Measurements from ENCODE around the gene LDLRAP1.
"Not testable (repeated sequence)": the region's sequence is repeated elsewhere in the genome, so short reads cannot be mapped to it uniquely, and the experiment has no call there.

Gene LDLRAP1

DNA sequence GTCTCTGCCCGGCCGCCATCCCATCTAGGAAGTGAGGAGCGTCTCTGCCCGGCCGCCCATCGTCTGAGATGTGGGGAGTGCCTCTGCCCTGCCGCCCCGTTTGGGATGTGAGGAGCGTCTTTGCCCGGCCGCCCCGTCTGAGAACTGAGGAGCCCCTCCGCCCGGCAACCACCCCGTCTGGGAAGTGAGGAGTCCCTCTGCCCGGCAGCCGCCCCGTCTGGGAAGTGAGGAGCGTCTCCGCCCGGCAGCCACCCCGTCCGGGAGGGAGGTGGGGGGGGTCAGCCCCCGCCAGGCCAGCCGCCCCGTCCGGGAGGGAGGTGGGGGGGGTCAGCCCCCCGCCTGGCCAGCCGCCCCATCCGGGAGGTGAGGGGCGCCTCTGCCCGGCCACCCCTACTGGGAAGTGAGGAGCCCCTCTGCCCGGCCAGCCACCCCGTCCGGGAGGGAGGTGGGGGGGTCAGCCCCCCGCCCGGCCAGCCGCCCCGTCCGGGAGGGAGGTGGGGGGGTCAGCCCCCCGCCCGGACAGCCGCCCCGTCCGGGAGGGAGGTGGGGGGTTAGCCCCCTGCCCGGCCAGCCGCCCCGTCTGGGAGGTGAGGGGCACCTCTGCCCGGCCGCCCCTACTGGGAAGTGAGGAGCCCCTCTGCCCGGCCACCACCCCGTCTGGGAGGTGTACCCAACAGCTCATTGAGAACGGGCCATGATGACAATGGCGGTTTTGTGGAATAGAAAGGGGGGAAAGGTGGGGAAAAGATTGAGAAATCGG is 60.6 kb downstream of the LDLRAP1 start:
- H3K36me3 Mint-ChIP-seq (ENCODE audit: low read depth); ATAC-seq; H3K9me3 Mint-ChIP-seq; DNase-seq; H3K4me1 Mint-ChIP-seq; H3K27me3 Mint-ChIP-seq; H3K4me3 Mint-ChIP-seq; H3K27ac Mint-ChIP-seq: not testable (repeated sequence)

DNA sequence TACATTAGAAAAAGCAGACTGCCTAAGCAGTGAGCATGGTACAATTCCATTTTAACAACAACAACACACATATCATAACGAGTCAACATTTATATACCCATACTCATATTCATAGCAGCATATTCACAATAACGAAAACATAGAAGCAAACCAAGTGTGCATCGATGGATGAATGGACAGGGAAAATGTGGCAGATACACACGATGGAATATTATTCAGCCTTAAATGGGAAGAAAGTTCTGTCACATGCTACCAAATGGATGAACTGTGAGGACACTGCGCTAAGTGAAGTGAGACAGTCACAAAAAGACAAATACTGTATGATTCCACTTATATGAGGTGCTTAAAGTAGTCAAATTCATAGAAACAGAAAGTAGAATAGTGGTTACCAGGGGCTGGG is 63.7 kb downstream of the LDLRAP1 start:
- Mint-ChIP-seq H3K4me1 (peaks cover 5% of the 10 kb centered on the region), H3K27ac (no peak overlapping the region), H3K27me3 (peaks cover 27% of the 10 kb centered on the region), H3K36me3 (ENCODE audit: low read depth) (no peaks in the 10 kb centered on the region), H3K9me3 (no peaks in the 10 kb centered on the region), H3K4me3 (no peak overlapping the region)
- ATAC-seq: no peak
- no peak for DNase-seq

DNA sequence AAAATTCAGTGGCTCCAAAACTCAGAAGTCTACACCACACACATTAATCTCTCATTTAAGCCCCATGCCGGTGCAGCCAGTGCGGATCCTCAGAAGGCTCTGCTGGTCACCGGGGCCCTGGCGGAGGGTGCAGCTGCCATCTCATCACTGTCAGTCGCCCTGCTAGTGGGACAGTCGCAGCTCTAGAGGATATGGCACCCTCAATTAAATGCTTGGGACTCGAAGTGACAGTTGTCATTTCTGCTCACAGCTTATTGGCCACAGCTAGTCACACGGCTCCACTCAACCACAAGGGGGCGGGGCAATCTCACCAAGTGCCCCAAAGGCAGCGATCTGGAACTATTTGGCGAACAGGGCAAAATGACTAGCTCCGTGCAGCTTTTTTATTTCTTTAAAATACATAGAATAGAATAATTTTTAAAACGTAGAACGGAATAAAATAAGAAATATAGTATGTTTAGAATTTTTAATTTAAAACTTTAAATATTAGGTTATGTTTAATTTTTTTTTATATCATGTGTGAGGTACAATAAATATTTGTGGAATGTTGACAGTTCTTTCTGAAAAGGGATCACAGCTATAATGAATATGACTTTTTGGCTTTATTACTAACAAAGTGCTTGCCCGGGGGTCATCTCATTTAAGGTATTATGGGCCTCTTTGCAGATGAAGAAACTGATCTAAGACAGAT is 65.2 kb downstream of the LDLRAP1 start:
- Mint-ChIP-seq H3K36me3 (ENCODE audit: low read depth) (no peaks in the 10 kb centered on the region), H3K4me3 (peak overlapping the region; percentile 20), H3K27ac (peak overlapping the region; percentile 45), H3K27me3 (peaks cover 38% of the 10 kb centered on the region), H3K9me3 (no peaks in the 10 kb centered on the region), H3K4me1 (peaks cover 8% of the 10 kb centered on the region)
- DNase-seq: peak; percentile 91
- peak; percentile 96 for ATAC-seq

DNA sequence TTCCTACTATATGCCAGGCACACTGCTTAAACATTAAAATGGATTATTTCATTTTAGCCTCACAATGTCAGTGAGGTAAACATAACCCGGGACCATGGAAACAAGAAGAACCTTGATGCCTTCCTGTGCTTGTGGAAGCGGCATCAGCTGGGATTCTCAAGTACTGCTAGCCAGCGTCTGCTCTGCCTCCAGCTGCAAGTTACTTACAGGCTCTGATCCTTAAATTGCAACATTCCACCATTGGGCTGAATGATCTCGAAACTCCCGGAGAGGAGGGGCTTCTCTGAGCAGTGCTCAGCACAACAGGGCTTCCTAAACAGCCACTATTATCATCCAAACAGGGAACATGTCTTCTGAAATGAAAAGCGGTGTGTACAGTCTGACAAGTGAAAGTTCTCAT is 66.5 kb downstream of the LDLRAP1 start:
- Mint-ChIP-seq H3K4me1 (peaks cover 17% of the 10 kb centered on the region), H3K27me3 (peaks cover 44% of the 10 kb centered on the region), H3K9me3 (no peaks in the 10 kb centered on the region), H3K4me3 (no peak overlapping the region), H3K36me3 (ENCODE audit: low read depth) (no peaks in the 10 kb centered on the region), H3K27ac (no peak overlapping the region)
- no peak for ATAC-seq
- DNase-seq: no peak

DNA sequence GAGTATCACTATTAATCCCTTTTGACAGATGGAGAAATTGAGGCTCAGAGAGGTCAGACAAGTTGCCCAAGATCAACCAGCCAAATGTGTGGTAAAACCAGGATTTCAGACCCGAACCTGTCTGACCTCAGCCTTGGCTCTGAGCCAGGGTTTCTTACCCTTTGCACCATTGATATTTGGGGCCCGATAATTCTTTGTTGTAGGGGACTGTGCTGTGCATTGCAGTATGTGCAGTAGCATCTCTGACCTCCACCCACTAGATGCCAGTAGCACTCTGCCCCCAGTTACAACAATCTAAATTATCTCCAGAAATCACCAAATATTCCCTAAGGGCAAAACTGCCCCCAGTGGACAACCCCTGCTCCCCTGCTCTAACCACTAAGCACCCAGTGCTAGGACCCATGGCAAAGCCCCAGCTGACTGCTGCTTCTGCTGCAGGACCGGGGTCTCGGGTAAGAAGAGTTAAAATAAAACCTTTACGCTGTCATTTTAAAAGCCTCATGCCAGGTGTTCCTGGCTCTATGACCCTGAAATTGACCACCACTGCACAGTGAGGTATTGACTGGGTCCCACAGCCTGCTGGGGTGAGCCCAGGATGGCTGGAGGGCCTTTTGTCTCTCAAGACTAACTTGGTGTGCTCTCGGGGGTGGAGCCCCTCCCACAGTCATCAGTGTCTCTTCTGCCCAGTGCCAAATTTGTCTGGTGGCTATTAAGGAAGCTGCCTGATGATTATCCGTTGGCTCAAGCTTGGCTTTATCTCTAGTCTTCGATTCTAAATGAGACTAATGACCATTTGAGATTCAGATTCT is 67.6 kb downstream of the LDLRAP1 start:
- Mint-ChIP-seq H3K27me3 (peaks cover 43% of the 10 kb centered on the region), H3K9me3 (no peaks in the 10 kb centered on the region), H3K4me1 (peaks cover 28% of the 10 kb centered on the region), H3K4me3 (no peak overlapping the region), H3K36me3 (ENCODE audit: low read depth) (no peaks in the 10 kb centered on the region), H3K27ac (no peak overlapping the region)
- no peak for ATAC-seq
- no peak for DNase-seq

DNA sequence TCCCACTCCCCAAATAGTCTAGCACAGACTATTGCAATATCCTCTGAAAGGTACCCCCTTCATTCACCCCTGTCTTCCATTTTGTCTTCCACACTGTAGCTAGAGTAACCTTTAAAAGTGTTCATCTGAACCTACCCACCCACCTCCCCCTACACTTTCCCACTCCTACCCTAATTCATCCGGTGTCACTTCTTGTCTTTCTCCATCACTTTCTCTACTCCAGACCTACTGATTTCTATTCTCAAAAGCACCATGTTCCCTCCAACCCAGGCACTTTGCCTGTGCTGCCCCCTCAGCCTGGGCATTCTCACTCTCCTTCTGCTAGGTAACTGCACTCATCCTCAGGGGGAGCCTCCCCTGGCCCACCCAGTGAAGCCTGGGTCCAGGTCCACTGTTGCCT is 68.4 kb downstream of the LDLRAP1 start:
- Mint-ChIP-seq H3K4me3 (no peak overlapping the region), H3K4me1 (peaks cover 28% of the 10 kb centered on the region), H3K27me3 (peaks cover 41% of the 10 kb centered on the region), H3K27ac (no peak overlapping the region), H3K9me3 (no peaks in the 10 kb centered on the region), H3K36me3 (ENCODE audit: low read depth) (no peaks in the 10 kb centered on the region)
- no peak for DNase-seq
- ATAC-seq: no peak

DNA sequence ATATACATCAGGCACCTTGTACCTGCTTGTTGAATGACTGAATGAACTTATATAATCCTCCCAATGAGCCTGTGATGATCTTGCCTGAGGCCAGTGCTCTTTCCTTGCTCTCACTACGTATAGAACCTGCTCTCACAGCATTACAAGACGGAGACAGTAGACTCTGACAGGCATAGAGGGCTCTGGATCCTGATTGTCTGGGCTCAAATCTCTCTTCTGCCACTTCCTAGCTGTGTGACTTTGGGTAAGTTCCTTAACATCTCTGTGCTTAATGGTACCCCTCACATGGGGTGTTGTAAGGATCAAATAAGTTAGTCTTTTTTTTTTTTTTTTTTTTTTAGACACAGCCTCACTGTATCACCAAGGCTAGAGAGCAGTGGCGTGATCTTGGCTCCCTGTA is 69.0 kb downstream of the LDLRAP1 start:
- ATAC-seq: no peak
- no peaks in the 10 kb centered on the region for H3K36me3 Mint-ChIP-seq (ENCODE audit: low read depth)
- no peak overlapping the region for H3K27ac Mint-ChIP-seq
- H3K4me1 Mint-ChIP-seq: peaks cover 28% of the 10 kb centered on the region
- H3K27me3 Mint-ChIP-seq: peaks cover 39% of the 10 kb centered on the region
- DNase-seq: no peak
- H3K4me3 Mint-ChIP-seq: no peak overlapping the region
- no peaks in the 10 kb centered on the region for H3K9me3 Mint-ChIP-seq

DNA sequence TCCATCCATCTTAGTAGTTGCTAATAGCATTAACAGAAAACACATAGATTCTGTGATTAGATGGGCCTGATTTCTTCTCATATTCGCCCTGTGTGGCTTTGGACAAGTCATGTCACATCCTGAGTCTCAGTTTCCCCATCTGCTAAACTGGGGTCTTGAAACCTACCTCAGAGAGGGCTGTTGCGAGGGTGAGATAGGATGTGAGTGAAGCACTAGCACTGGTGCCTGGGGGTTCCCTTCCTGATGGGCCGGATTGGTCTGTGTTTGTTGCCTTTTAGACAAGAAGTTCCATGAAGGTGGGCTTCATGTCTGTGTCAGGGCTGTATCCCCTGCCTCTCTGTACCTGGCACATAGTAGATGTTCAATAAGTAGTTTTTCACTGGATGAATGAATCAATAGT is 69.7 kb downstream of the LDLRAP1 start:
- H3K9me3 Mint-ChIP-seq: no peaks in the 10 kb centered on the region
- H3K36me3 Mint-ChIP-seq (ENCODE audit: low read depth): no peaks in the 10 kb centered on the region
- no peak for ATAC-seq
- no peak for DNase-seq
- peaks cover 38% of the 10 kb centered on the region for H3K27me3 Mint-ChIP-seq
- H3K4me3 Mint-ChIP-seq: no peak overlapping the region
- peaks cover 30% of the 10 kb centered on the region for H3K4me1 Mint-ChIP-seq
- H3K27ac Mint-ChIP-seq: no peak overlapping the region

DNA sequence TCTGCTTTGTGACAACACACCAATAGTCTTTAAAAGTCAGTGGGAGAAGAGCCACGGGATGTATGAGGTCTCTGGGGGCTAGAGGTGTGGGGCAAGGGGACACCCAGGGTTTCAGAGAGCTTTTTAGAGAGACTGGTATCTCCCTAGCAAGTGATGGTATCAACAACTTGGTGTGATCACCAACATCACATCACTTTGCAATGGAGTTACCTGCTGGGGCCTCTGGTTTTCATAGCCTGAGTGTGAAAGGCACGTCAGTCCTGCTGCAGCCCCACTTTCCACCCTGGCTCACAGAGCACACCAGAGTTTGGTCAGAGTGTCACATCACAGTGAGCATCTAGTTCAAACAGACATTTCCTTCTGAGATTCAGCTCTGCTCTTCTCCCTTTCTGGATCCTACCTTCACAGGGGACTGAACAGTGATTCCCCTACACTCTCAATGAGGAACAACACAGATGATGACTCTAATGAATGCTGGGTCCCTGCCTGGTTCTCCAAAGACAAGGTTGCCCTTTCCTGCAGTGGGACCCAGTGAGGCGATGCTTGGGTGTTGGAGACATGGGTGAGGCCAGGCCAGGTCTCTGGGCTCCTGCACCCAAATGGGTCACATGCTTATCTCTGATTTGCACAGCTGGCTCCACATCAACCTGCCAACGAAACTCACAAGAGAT is 71.2 kb downstream of the LDLRAP1 start:
- Mint-ChIP-seq H3K4me1 (peaks cover 40% of the 10 kb centered on the region), H3K36me3 (ENCODE audit: low read depth) (no peaks in the 10 kb centered on the region), H3K27me3 (peaks cover 41% of the 10 kb centered on the region), H3K9me3 (no peaks in the 10 kb centered on the region), H3K27ac (no peak overlapping the region), H3K4me3 (peak overlapping the region; percentile 57)
- DNase-seq (no peak), ATAC-seq (peak; percentile 16)

DNA sequence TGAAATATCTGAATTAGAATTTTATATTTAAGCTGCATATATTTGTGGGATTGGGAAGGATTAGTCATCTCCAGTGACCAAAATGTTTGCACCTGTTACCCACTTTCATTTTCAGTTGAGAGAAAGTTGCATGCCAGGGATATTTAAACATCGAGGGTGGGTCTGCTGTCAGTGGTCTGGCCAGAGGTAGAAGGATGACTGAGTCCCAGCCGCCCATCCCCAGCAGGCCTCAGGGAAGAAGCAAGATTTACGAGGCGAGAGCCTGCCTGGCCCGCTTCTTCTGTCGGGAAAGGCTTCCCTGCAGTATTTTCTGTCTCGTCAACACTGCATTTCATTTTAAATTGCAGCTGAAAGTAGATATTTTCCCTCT is 71.8 kb downstream of the LDLRAP1 start:
- peak; percentile 12 for ATAC-seq
- no peaks in the 10 kb centered on the region for H3K9me3 Mint-ChIP-seq
- H3K27me3 Mint-ChIP-seq: peaks cover 42% of the 10 kb centered on the region
- peaks cover 46% of the 10 kb centered on the region for H3K4me1 Mint-ChIP-seq
- peak overlapping the region; percentile 57 for H3K4me3 Mint-ChIP-seq
- H3K36me3 Mint-ChIP-seq (ENCODE audit: low read depth): no peaks in the 10 kb centered on the region
- H3K27ac Mint-ChIP-seq: peak overlapping the region; percentile 42
- no peak for DNase-seq

DNA sequence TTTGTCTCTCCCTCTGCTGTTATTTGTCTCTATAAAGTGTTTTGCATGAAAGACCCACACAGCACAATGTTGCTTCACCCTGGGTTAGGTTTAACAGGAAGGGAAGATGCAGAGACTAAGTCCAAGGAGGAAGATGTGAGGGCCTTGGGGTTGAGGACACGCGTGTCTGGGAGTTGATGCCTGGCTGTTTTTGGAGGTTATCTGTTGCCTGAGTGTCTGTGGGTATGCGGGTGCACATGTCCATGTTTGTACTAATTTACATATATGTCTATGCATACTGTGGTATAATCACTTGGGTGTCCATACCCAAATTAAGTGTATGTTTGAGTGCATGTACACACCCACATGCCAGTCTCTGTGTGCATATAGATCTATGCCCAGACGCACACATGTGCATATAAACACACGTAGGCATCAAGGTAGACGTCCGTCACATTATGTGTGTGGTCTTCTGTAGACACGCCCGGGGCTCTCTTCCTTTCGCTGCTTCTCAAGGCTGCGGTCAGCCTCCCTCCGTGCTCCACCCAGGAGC is 72.2 kb downstream of the LDLRAP1 start:
- Mint-ChIP-seq H3K9me3 (no peaks in the 10 kb centered on the region), H3K4me3 (peak overlapping the region; percentile 57), H3K27ac (peak overlapping the region; percentile 42), H3K4me1 (peaks cover 50% of the 10 kb centered on the region), H3K27me3 (peaks cover 46% of the 10 kb centered on the region), H3K36me3 (ENCODE audit: low read depth) (no peaks in the 10 kb centered on the region)
- DNase-seq (no peak), ATAC-seq (peak; percentile 1)

DNA sequence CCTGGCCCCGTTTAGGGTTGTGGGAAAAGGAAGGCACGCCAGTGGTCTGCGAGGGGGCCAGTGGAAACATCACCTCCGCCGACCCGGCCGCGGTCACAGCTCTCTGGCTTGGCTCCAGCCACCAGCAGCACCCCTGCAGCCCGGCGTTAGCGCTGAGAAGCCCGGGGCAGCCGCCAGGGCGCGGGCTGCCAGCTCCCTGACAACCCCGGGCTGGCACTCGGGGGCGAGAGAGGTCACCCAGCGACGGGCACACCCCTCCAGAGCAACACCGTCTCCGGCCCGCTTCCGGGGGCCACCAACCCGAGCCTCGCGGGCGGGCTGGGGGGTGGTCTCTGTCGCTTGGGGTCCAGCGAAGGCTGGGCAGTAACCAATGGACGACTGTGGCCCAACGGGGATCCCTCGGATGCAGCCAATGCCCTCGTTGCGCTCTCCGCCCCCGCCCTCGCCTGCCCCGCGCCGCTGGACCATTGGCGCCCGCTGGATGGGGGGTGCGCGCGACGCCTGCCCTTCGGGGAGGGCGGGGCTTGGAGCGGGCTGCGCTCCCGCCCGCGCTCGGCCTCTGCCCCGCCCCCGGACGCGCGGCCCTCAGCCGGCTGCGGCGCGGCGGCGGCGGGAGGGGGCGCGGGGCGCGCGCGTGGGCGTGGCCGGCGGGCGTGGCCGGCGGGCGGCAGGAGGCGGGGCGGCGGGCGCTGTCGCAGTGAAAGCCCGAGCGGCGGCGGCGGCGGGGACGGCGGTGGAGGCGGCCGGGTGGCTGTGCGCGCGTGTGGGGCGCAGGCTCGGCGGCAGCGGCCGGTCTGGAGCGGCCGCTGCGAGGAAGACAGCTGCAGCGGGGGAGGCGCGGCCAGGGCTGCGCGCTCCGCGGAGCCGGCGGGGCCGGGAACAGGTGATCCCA is 72.9 kb downstream of the LDLRAP1 start, which contains the start of gene MAN1C1:
Gene MAN1C1, plus strand, starts transcription at position 697 of the 892 bp plus-strand sequence. CDS start 1,007 bp downstream, outside the sequence.
- Mint-ChIP-seq H3K36me3 (ENCODE audit: low read depth) (no peaks in the 10 kb centered on the region), H3K27me3 (peaks cover 52% of the 10 kb centered on the region), H3K9me3 (no peaks in the 10 kb centered on the region), H3K4me1 (peaks cover 57% of the 10 kb centered on the region), H3K4me3 (peak within 1 kb of the TSS; percentile 59), H3K27ac (no peak within 1 kb of the TSS)
- DNase-seq (peak; percentile 74), ATAC-seq (peak; percentile 35)

DNA sequence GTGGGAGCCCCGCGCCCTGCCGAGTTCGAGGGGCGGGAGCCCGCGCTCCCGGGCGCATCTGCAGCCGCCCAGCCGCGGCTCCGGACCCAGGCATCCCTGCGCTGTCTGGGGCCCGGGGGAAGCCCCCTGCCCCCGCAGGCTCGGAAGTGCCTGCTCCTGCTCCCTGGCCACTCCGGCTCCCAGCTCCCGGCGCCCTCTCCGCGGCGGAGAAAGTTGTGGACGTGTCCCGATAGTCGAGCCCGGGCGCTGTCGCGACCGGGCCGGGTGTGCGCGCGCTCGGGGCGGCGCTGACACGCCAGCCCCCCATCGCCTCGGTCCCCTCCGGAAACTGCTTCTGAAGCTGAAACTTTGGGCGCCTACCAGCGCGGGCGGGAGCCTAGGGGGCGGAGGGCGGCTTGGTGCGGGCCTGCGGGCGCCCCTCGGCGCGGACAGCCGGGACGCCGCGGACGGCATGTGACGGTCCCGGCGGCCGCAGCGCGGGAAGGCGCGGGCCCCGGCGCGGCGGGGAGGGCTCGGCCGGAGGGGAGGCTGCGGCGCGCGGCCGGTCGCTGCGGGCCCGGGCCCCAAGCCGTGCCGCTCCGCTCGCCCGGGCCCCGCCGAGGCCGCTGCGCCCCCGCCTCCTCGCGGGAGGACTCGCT is 73.7 kb downstream of the LDLRAP1 start:
- H3K36me3 Mint-ChIP-seq (ENCODE audit: low read depth): no peaks in the 10 kb centered on the region
- DNase-seq (no peak), ATAC-seq (no peak)
- peaks cover 65% of the 10 kb centered on the region for H3K4me1 Mint-ChIP-seq
- no peak overlapping the region for H3K27ac Mint-ChIP-seq
- peak overlapping the region; percentile 59 for H3K4me3 Mint-ChIP-seq
- H3K9me3 Mint-ChIP-seq: no peaks in the 10 kb centered on the region
- peaks cover 50% of the 10 kb centered on the region for H3K27me3 Mint-ChIP-seq

All from activated naive CD8-positive, alpha-beta T cell treated with anti-CD3 and anti-CD28 coated beads, Interleukin-2, amount 50 U/mL, for 24 hours (primary cell).